Skeletal muscle cell (primary cell): ENCODE data around the gene FXYD7.
"Not testable (repeated sequence)": the region's sequence is repeated elsewhere in the genome, so short reads cannot be mapped to it uniquely, and the experiment has no call there.

ENCODE experiments used
- DNase-seq: peaks from one replicate; pipeline ENCODE4 v3.0.0-alpha.2; 2010; ENCODE audit warnings: low read depth
- H3K4me3 ChIP-seq: 2 replicates; pipeline ENCODE4 v1.5.1; 2011; ENCODE audit warnings: low read depth, mild to moderate bottlenecking, control low read depth, low read length, moderate library complexity

FXYD7 gene

GRCh38 chr19:35181387-35181786 lies 38.3 kb downstream of the FXYD7 start:
- H3K4me3 ChIP-seq, result no peak overlapping the region
- DNase-seq, result no peak

- DNase-seq, result no peak
- no peak overlapping the region for H3K4me3 ChIP-seq
Measured at GRCh38 chr19:35184267-35184666, 41.2 kb downstream of the FXYD7 start.

GRCh38 chr19:35184884-35185283 lies 41.8 kb downstream of the FXYD7 start:
- no peak overlapping the region for H3K4me3 ChIP-seq
- DNase-seq, result no peak

- no peak overlapping the region for H3K4me3 ChIP-seq
- DNase-seq, result no peak
Measured at GRCh38 chr19:35194012-35194984, 51.2 kb downstream of the FXYD7 start.

GRCh38 chr19:35195830-35196229 lies 52.8 kb downstream of the FXYD7 start:
- no peak overlapping the region for H3K4me3 ChIP-seq
- no peak for DNase-seq

- DNase-seq, H3K4me3 ChIP-seq: not testable (repeated sequence)
Measured at GRCh38 chr19:35196861-35197260, 53.8 kb downstream of the FXYD7 start.

GRCh38 chr19:35199481-35199880 lies 56.4 kb downstream of the FXYD7 start:
- DNase-seq, result no peak
- no peak overlapping the region for H3K4me3 ChIP-seq

- H3K4me3 ChIP-seq, result no peak overlapping the region
- no peak for DNase-seq
Measured at GRCh38 chr19:35202722-35203688, 60.0 kb downstream of the FXYD7 start.
